SK-N-SH (cell line): ENCODE measurements around the gene BEST2. TPM values are rescaled to one million over a fixed set of nuclear protein-coding genes. Genes with fewer than 3 reads are reported as not detected.

Experiments
- CTCF ChIA-PET: fragments of 300-600, 350-600 bp; formaldehyde crosslinking; extraction: SDS; loops from one replicate; lab custom pipeline; 2021; lab: Yijun Ruan, JAX
- POLR2A ChIA-PET: fragments of 350-600 bp; sonication (Branson Sonifier 250); formaldehyde crosslinking; extraction: SDS; loops from one replicate; lab custom pipeline; 2020; ENCODE audit warnings: antibody characterized with exemption, inconsistent platforms; lab: Yijun Ruan, JAX
- DNase-seq: peaks from one replicate; pipeline ENCODE4 v3.0.0; 2012
- H2AFZ ChIP-seq: fragments of 200-600 bp; sonication (generic); 2 replicates; pipeline ENCODE4 v1.8.1; 2016; ENCODE audit warnings: antibody characterized with exemption, mild to moderate bottlenecking, low read depth
- H3F3A ChIP-seq: fragments of 200-600 bp; sonication (generic); replicated peaks from 2 replicates; pipeline ENCODE3; 2016; ENCODE audit warnings: antibody characterized with exemption, mild to moderate bottlenecking; ENCODE audit not compliant: insufficient read depth
- H3K27ac ChIP-seq, 2 experiments: fragments of 200-500 bp in 1 of 2; fragments of 200-600 bp in 1 of 2; sonication (Bioruptor generic) in 1 of 2; sonication (generic), shearing (Covaris generic) in 1 of 2; 2 replicates each; pipeline versions ENCODE4 v1.5.1 to v1.6.1; 2014 to 2016; ENCODE audit warnings: low read depth in 2 of 2, inconsistent platforms in 1 of 2, low read length in 1 of 2, mild to moderate bottlenecking in 1 of 2, mixed read lengths in 1 of 2
- H3K27me3 ChIP-seq: fragments of 200-600 bp; sonication (generic), shearing (Covaris generic); 2 replicates; pipeline ENCODE4 v1.6.1; 2016; ENCODE audit warnings: mixed run types; ENCODE audit not compliant: insufficient read depth
- H3K36me3 ChIP-seq, 2 experiments: fragments of 200-500 bp in 1 of 2; fragments of 200-600 bp in 1 of 2; sonication (Bioruptor generic) in 1 of 2; sonication (generic) in 1 of 2; replicated peaks in 1 of 2; 2 replicates each; pipeline versions ENCODE3 to v1.5.1; 2014 to 2016; ENCODE audit warnings: low read length in 1 of 2, mild to moderate bottlenecking in 1 of 2; ENCODE audit not compliant: insufficient read depth in 2 of 2, control insufficient read depth in 1 of 2
- H3K4me1 ChIP-seq, 2 experiments: fragments of 200-500 bp in 1 of 2; fragments of 200-600 bp in 1 of 2; sonication (Bioruptor generic) in 1 of 2; sonication (generic), shearing (Covaris generic) in 1 of 2; 2 replicates each; pipeline versions ENCODE4 v1.5.1 to v1.6.1; 2014 to 2016; ENCODE audit warnings: low read depth in 1 of 2, low read length in 1 of 2, mixed run types in 1 of 2; ENCODE audit not compliant: insufficient read depth in 2 of 2, control insufficient read depth in 1 of 2
- H3K4me2 ChIP-seq: fragments of 200-600 bp; sonication (generic), shearing (Covaris generic); 2 replicates; pipeline ENCODE4 v1.6.1; 2017; ENCODE audit warnings: mixed run types
- H3K4me3 ChIP-seq, 2 experiments: fragments of 200-500 bp in 1 of 2; fragments of 200-600 bp in 1 of 2; sonication (Bioruptor generic) in 1 of 2; sonication (generic), shearing (Covaris generic) in 1 of 2; 2 replicates each; pipeline versions ENCODE4 v1.5.1 to v1.8.1; 2014 to 2016; ENCODE audit warnings: low read depth in 2 of 2, inconsistent platforms in 1 of 2, low read length in 1 of 2, mild to moderate bottlenecking in 1 of 2, mixed read lengths in 1 of 2, moderate library complexity in 1 of 2
- H3K79me2 ChIP-seq: fragments of 200-600 bp; sonication (generic); 2 replicates; pipeline ENCODE4 v1.8.1; 2017; ENCODE audit warnings: mild to moderate bottlenecking; ENCODE audit not compliant: insufficient read depth
- H3K9ac ChIP-seq: fragments of 200-600 bp; sonication (generic); 2 replicates; pipeline ENCODE4 v1.6.1; 2017; ENCODE audit warnings: mixed run types
- H3K9me2 ChIP-seq: fragments of 200-600 bp; sonication (generic); 2 replicates; pipeline ENCODE4 v1.6.1; 2017; ENCODE audit warnings: mixed run types
- H3K9me3 ChIP-seq: fragments of 200-600 bp; sonication (generic); 2 replicates; pipeline ENCODE4 v1.6.1; 2017; ENCODE audit warnings: mixed run types, mild to moderate bottlenecking, moderate library complexity
- H4K20me1 ChIP-seq: fragments of 200-600 bp; sonication (generic); 2 replicates; pipeline ENCODE4 v1.6.1; 2017; ENCODE audit warnings: mild to moderate bottlenecking, mixed run types; ENCODE audit not compliant: insufficient read depth
- CHD2 ChIP-seq: fragments of 150-350 bp; IDR thresholded peaks from 2 replicates; pipeline ENCODE4 v1.6.1; 2018; ENCODE audit warnings: low read length; ENCODE audit not compliant: partially characterized antibody
- ELF1 ChIP-seq: IDR thresholded peaks from 2 replicates; pipeline ENCODE4 v1.4.0; 2012
- FOXM1 ChIP-seq: IDR thresholded peaks from 2 replicates; pipeline ENCODE4 v1.4.0; 2012; ENCODE audit warnings: low read depth, mild to moderate bottlenecking
- GABPA ChIP-seq: IDR thresholded peaks from 2 replicates; pipeline ENCODE4 v1.4.0; 2012; ENCODE audit warnings: low read depth, mild to moderate bottlenecking
- MXI1 ChIP-seq: IDR thresholded peaks from 2 replicates; pipeline ENCODE4 v1.6.1; 2012; ENCODE audit warnings: mild to moderate bottlenecking, low read depth, low read length, improper control_type of control experiment
- NFIC ChIP-seq: IDR thresholded peaks from 2 replicates; pipeline ENCODE4 v1.4.0; 2012; ENCODE audit warnings: borderline replicate concordance
- NRF1 ChIP-seq: IDR thresholded peaks from 2 replicates; pipeline ENCODE4 v1.6.1; 2012; ENCODE audit warnings: low read depth, mild to moderate bottlenecking, low read length
- RXRA ChIP-seq: IDR thresholded peaks from 2 replicates; pipeline ENCODE4 v1.4.0; 2012; ENCODE audit warnings: low read depth, mild to moderate bottlenecking, borderline replicate concordance
- TCF12 ChIP-seq: IDR thresholded peaks from 2 replicates; pipeline ENCODE4 v1.4.0; 2012
- TEAD4 ChIP-seq: IDR thresholded peaks from 2 replicates; pipeline ENCODE4 v1.4.0; 2012; ENCODE audit warnings: mild to moderate bottlenecking, borderline replicate concordance; ENCODE audit not compliant: insufficient read depth
- WGBS: methylation state at CpG from one replicate; pipeline ENCODE4 v1.1.6; 2017; ENCODE audit warnings: low lambda C conversion rate; 5-methylcytosine and 5-hydroxymethylcytosine counted together
- polyA plus RNA-seq, 3 experiments: library from polyadenylated mRNA; depleted of rRNA; stranded (reverse); fragments of >200 nt; gene quantifications; 2 replicates each; pipeline ENCODE4 v1.2.3, GENCODE V29; 2012
- TF ChIP-seq, protein P1 (sequence below): IDR thresholded peaks from 2 replicates; pipeline ENCODE4; 2012
- TF ChIP-seq, protein P2 (sequence below): fragments of 150-350 bp; IDR thresholded peaks from 2 replicates; pipeline ENCODE4 v1.6.1; 2017; ENCODE audit warnings: antibody characterized with exemption, low read length, low read depth, borderline replicate concordance

Gene BEST2
- polyA plus RNA-seq, 1 of the 3 experiments (the other 2 are of a cell fraction), result not detected

DNA sequence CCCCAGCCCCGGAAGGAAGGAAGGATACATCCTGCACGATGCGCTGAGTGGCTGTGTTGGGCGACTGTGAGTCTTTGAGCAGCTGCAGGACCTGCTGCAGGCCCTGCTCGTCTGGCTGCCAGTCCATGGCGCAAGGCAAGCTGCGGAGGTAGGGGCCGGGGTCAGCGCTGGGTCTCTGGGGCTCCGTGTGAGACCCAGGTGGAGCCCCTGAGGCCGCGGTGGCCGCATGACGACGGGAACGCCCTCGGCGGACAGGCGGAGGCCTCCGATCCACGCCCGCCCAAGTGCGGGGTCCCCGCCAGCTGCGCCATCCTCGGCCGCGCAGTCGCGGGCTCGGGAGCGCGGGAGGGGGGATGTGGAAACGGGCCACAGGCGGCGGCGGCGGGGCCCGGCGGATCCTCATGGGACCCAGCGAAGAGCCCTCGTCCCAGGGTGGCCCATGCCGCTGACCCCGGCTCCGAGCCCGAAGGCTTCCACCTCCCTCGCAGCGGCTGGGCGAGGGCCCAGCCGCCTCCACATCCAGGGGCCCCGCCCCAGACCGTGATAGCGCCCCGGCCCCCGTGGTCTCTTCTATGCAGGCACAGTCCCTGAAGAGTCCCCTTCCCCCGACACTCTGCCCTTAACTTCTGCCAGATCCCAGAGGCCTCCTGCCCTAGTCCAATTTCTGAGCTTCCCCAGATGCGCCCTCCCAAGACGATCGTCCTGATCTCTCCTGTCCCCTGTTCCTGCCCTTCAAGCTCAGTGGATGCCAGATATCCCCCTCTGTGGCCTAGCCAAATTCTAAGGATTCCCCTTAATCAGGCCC lies 30.5 kb upstream of the BEST2 start:
- Histone ChIP-seq H3K4me1 (peaks cover 7 to 8% of the 10 kb centered on the region in 2 experiments; a peak in 3 of 4 replicates), H3K4me2 (peak overlapping the region; percentile 99), H3K27me3 (no peaks in the 10 kb centered on the region), H4K20me1 (no peaks in the 10 kb centered on the region), H3K9ac (peak overlapping the region; percentile 95), H3K27ac (peak overlapping the region; percentile 89), H3K36me3 (peaks cover 14 to 20% of the 10 kb centered on the region in 2 experiments), H2AFZ (no peak overlapping the region), H3K9me3 (no peaks in the 10 kb centered on the region), H3K79me2 (peaks cover 74% of the 10 kb centered on the region), H3K4me3 (peak overlapping the region; percentile 63 to 85), H3F3A (peaks cover 8% of the 10 kb centered on the region), H3K9me2 (no peaks in the 10 kb centered on the region)
- peak; percentile 62 for DNase-seq
- no peak for TF ChIP-seq GABPA
- no peak for TF ChIP-seq TEAD4
- TF ChIP-seq NFIC, result no peak
- TF ChIP-seq TCF12, result no peak
- 0 out of 2 replicates have a peak, but pooled peaks have one; percentile 12 for TF ChIP-seq NRF1
- no peak for TF ChIP-seq FOXM1
- TF ChIP-seq MXI1, result 0 out of 2 replicates have a peak, but pooled peaks have one; percentile 29
- TF ChIP-seq ELF1, result no peak
- 6% methylated on average over 28 of the region's 59 CpGs for WGBS
- ChIA-PET CTCF (interaction anchor here (0.6 to 3.8 kb wide), 7 partner anchors 12 to 244 kb away, joined by 3 to 25 read pairs (median 8); partner anchors contain the start of genes GET3 and TRIR), POLR2A (interaction anchor here (0.7 to 1.7 kb wide), 4 partner anchors 16 to 72 kb away, joined by 4 to 5 read pairs (median 4); partner anchors contain the start of genes FBXW9, GET3 and JUNB)

DNA sequence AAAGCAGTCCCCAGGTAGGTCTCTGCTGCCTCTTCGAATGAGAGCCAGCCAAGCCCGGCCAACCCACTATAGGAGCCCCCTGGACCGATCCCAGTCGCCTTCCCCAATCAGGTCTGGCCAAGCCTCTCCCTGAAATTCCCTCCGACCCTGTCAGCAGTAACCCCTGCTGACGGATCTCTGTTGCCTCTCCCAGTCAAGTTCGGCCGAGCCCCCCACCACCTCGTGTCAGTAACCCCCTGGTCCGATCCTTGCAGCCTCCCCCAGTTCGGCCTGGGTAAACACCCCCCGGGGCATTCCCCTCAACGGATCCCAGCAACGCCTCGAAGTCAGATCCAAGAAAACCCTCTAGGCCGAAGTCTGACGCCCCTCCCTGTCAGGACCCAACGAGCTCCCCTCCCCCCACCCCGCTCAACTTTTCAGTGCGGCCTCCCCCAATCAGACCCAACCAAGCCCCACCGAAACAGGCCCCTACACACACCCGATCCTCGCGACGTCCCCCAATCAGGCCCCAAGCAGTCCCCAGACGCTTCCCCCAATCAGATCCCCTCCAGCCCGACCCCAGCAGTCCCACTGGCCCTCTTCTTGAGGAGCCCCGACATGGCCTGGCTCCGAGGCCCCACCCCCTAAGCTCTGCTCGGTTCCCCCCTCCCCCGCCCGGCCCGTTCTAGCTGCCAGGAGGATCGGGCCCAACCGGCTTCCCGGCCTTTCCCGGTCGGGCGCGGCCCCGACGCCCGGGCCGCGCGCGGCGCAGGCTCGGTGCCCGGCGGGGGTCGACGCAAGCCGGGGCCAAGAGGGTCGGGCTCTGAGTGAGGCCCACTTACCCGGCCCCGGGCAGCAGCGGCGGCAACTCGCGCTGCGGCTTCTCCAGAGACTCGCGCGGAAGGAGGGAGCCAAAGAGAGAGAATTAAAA lies 29.7 kb upstream of the BEST2 start:
- peaks cover 10 to 20% of the 10 kb centered on the region in 2 experiments for H3K36me3 ChIP-seq
- H3K4me3 ChIP-seq, result peak overlapping the region; percentile 63 to 85
- no peaks in the 10 kb centered on the region for H4K20me1 ChIP-seq
- H3K79me2 ChIP-seq, result peaks cover 66% of the 10 kb centered on the region
- H3K9me3 ChIP-seq, result no peaks in the 10 kb centered on the region
- peaks cover 14% of the 10 kb centered on the region for H3F3A ChIP-seq
- H3K27me3 ChIP-seq, result no peaks in the 10 kb centered on the region
- H3K9ac ChIP-seq, result peak overlapping the region; percentile 95
- H2AFZ ChIP-seq, result peak overlapping the region; percentile 66; the same call in 1 of the 2 replicates
- H3K4me1 ChIP-seq, result peaks cover 7 to 8% of the 10 kb centered on the region in 2 experiments; a peak in 3 of 4 replicates
- under 1% methylated on average over 32 of the region's 65 CpGs for WGBS
- peak overlapping the region; percentile 99 for H3K4me2 ChIP-seq
- H3K9me2 ChIP-seq, result no peaks in the 10 kb centered on the region
- ChIA-PET POLR2A (interaction anchor here (0.7 to 1.7 kb wide), 13 partner anchors 12 to 131 kb away, joined by 3 to 5 read pairs (median 4); partner anchors contain the start of genes FBXW9, GET3, JUNB and MAN2B1), CTCF (interaction anchor here (0.7 to 3.8 kb wide), 9 partner anchors 9 to 126 kb away, joined by 3 to 25 read pairs (median 6); partner anchors contain the start of genes GET3 and TRIR)
- H3K27ac ChIP-seq, result peak overlapping the region; percentile 89
- TF ChIP-seq, protein P1, sequence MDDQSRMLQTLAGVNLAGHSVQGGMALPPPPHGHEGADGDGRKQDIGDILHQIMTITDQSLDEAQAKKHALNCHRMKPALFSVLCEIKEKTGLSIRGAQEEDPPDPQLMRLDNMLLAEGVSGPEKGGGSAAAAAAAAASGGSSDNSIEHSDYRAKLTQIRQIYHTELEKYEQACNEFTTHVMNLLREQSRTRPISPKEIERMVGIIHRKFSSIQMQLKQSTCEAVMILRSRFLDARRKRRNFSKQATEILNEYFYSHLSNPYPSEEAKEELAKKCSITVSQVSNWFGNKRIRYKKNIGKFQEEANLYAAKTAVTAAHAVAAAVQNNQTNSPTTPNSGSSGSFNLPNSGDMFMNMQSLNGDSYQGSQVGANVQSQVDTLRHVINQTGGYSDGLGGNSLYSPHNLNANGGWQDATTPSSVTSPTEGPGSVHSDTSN, result peak; percentile 7; the same call in 1 of the 2 replicates
- TF ChIP-seq, protein P2, sequence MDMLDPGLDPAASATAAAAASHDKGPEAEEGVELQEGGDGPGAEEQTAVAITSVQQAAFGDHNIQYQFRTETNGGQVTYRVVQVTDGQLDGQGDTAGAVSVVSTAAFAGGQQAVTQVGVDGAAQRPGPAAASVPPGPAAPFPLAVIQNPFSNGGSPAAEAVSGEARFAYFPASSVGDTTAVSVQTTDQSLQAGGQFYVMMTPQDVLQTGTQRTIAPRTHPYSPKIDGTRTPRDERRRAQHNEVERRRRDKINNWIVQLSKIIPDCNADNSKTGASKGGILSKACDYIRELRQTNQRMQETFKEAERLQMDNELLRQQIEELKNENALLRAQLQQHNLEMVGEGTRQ, result no peak
- TF ChIP-seq CHD2, result no peak
- no peak for TF ChIP-seq RXRA
- peak; percentile 89 for DNase-seq
